GM10248 (cell line): ENCODE data around the gene TMLHE.
"Not testable (repeated sequence)": the region's sequence is repeated elsewhere in the genome, so short reads cannot be mapped to it uniquely, and the experiment has no call there.

Experiments
- CTCF ChIA-PET: fragments of 300-600 bp; sonication (Branson Sonifier 250); formaldehyde crosslinking; extraction: SDS; loops from one replicate; lab custom pipeline; 2021; ENCODE audit warnings: antibody characterized with exemption; lab: Yijun Ruan, JAX
- POLR2A ChIA-PET: fragments of 350-650 bp; sonication (Branson Sonifier 250); formaldehyde crosslinking; extraction: SDS; loops from one replicate; lab custom pipeline; 2020; ENCODE audit warnings: antibody characterized with exemption; lab: Yijun Ruan, JAX
- DNase-seq: peaks from one replicate; pipeline ENCODE4 v3.0.0; 2012; ENCODE audit errors: extremely low spot score
- CTCF ChIP-seq: IDR thresholded peaks from 2 replicates; pipeline ENCODE4 v1.5.1; 2012; ENCODE audit warnings: mild to moderate bottlenecking, low read depth; ENCODE audit errors: extremely low read depth, missing control alignments, control extremely low read depth

TMLHE gene

GRCh38 chrX:155612312-155613224 is at the start of gene TMLHE, which contains the start of gene SPRY3:
TMLHE (minus strand) TSS chrX:155612952; CDS start chrX:155545276, 67,676 bp downstream.
SPRY3 (plus strand) TSS chrX:155612586.
- TF ChIP-seq CTCF = no peak
- peak; percentile 63 for DNase-seq

GRCh38 chrX:155662282-155662681 is 49.5 kb upstream of the TMLHE start:
- DNase-seq = no peak
- CTCF ChIA-PET = no interaction called here
- peak; percentile 3 for TF ChIP-seq CTCF
- POLR2A ChIA-PET = no interaction called here

More at GRCh38 chrX:155612312-155613224, at the start of gene TMLHE, which contains the start of gene SPRY3:
- POLR2A ChIA-PET = no interaction called here
- CTCF ChIA-PET = no interaction called here

- POLR2A ChIA-PET = no interaction called here
- no peak for TF ChIP-seq CTCF
- CTCF ChIA-PET = no interaction called here
- DNase-seq = no peak
These were observed 32.4 kb upstream of the TMLHE start for GRCh38 chrX:155645180-155645579.

GRCh38 chrX:155643240-155643639 is 30.5 kb upstream of the TMLHE start:
- ChIA-PET POLR2A (no interaction called here), CTCF (interaction anchor here (1.4 kb wide), 1 partner anchor 9 kb away, joined by 4 read pairs; no protein-coding TSS in a partner anchor)
- no peak for TF ChIP-seq CTCF
- no peak for DNase-seq

- POLR2A ChIA-PET, CTCF ChIA-PET, DNase-seq: not testable (repeated sequence)
These were observed 28.6 kb upstream of the TMLHE start for GRCh38 chrX:155641371-155641770.

GRCh38 chrX:155637714-155638113 is 25.0 kb upstream of the TMLHE start:
- TF ChIP-seq CTCF = no peak
- ChIA-PET CTCF (no interaction called here), POLR2A (no interaction called here)
- DNase-seq = no peak

- POLR2A ChIA-PET, DNase-seq: not testable (repeated sequence)
- CTCF ChIA-PET = interaction anchor here (1.3 kb wide), 1 partner anchor 8 kb away, joined by 4 read pairs; no protein-coding TSS in a partner anchor
These were observed 22.3 kb upstream of the TMLHE start for GRCh38 chrX:155635019-155635418.
